Mesendoderm (in vitro differentiated cells): ENCODE measurements around the gene KYNU. TPM values are rescaled to one million over a fixed set of nuclear protein-coding genes. Genes with fewer than 3 reads are reported as not detected.

Experiments
- DNase-seq: peaks from one replicate; pipeline ENCODE4 v3.0.0; 2013
- H2AK5ac ChIP-seq: 2 replicates; pipeline ENCODE4 v1.6.1; 2013; ENCODE audit warnings: low read length, inconsistent platforms
- H2BK120ac ChIP-seq: 2 replicates; pipeline ENCODE4 v1.6.1; 2013; ENCODE audit warnings: low read depth, mild to moderate bottlenecking, low read length, moderate library complexity, mixed read lengths
- H2BK15ac ChIP-seq: replicated peaks from 2 replicates; pipeline ENCODE4 v1.6.1; 2013; ENCODE audit warnings: low read depth, mild to moderate bottlenecking, moderate library complexity
- H2BK5ac ChIP-seq: 2 replicates; pipeline ENCODE4 v1.6.1; 2013; ENCODE audit warnings: low read length, inconsistent platforms
- H3K18ac ChIP-seq: 2 replicates; pipeline ENCODE4 v1.6.1; 2013; ENCODE audit warnings: mild to moderate bottlenecking, low read length, mixed read lengths
- H3K23ac ChIP-seq: one replicate; pipeline ENCODE4 v1.6.1; 2013; ENCODE audit warnings: low read length
- H3K27ac ChIP-seq: 2 replicates; pipeline ENCODE4 v1.5.1; 2013; ENCODE audit warnings: low read depth, mild to moderate bottlenecking, inconsistent platforms, low read length, moderate library complexity
- H3K27me3 ChIP-seq: 2 replicates; pipeline ENCODE4 v1.6.1; 2013; ENCODE audit warnings: low read length, control low read depth, mild to moderate bottlenecking, inconsistent platforms; ENCODE audit not compliant: insufficient read depth, poor library complexity
- H3K36me3 ChIP-seq: 2 replicates; pipeline ENCODE4 v1.6.1; 2013; ENCODE audit warnings: low read length, inconsistent platforms; ENCODE audit not compliant: control insufficient read depth, insufficient read depth
- H3K4ac ChIP-seq: one replicate; pipeline ENCODE4 v1.6.1; 2013; ENCODE audit warnings: low read depth, mild to moderate bottlenecking, low read length, moderate library complexity
- H3K4me1 ChIP-seq: 2 replicates; pipeline ENCODE4 v1.6.1; 2013; ENCODE audit warnings: low read depth, low read length, inconsistent platforms; ENCODE audit not compliant: control insufficient read depth
- H3K4me2 ChIP-seq: 2 replicates; pipeline ENCODE4 v1.6.1; 2013; ENCODE audit warnings: low read length
- H3K4me3 ChIP-seq: 2 replicates; pipeline ENCODE4 v1.5.1; 2013; ENCODE audit warnings: mild to moderate bottlenecking, low read length
- H3K56ac ChIP-seq: one replicate; pipeline ENCODE4 v1.6.1; 2013; ENCODE audit warnings: low read length
- H3K79me1 ChIP-seq: 2 replicates; pipeline ENCODE4 v1.6.1; 2013; ENCODE audit warnings: low read length, inconsistent platforms
- H3K79me2 ChIP-seq: 2 replicates; pipeline ENCODE4 v1.6.1; 2013; ENCODE audit warnings: mild to moderate bottlenecking, low read length; ENCODE audit not compliant: control insufficient read depth, insufficient read depth
- H3K9ac ChIP-seq: 2 replicates; pipeline ENCODE4 v1.6.1; 2013; ENCODE audit warnings: low read length, inconsistent platforms
- H4K5ac ChIP-seq: one replicate; pipeline ENCODE4 v1.6.1; 2013; ENCODE audit warnings: low read length
- H4K8ac ChIP-seq: one replicate; pipeline ENCODE4 v1.6.1; 2013; ENCODE audit warnings: low read depth, mild to moderate bottlenecking, control low read depth, low read length, moderate library complexity
- WGBS: extraction: QIAGEN DNeasy Blood & Tissue Kit; methylation state at CpG from one replicate; pipeline ENCODE4 v1.1.7; 2013; ENCODE audit warnings: low lambda C conversion rate, missing lambda C conversion rate; ENCODE audit not compliant: insufficient coverage; ENCODE audit errors: extremely low coverage; 5-methylcytosine and 5-hydroxymethylcytosine counted together
- polyA plus RNA-seq, 2 experiments: library from polyadenylated mRNA; stranded (reverse); fragments of 200-250 nt; gene quantifications; one replicate each; pipeline ENCODE4 v1.2.3, GENCODE V29; 2013

Gene KYNU
- 0.20 TPM for polyA plus RNA-seq (2013, experiment 1 of 2)
- polyA plus RNA-seq (2013, experiment 2 of 2), result 0.11 TPM

- no peak for DNase-seq
- no CpG with 5 or more reads among the region's 2 CpGs for WGBS
- no peaks in the 10 kb centered on the region for H3K79me1 ChIP-seq
- H3K4me1 ChIP-seq, result no peaks in the 10 kb centered on the region
- H4K8ac ChIP-seq, result no peak within 1 kb of the TSS
- no peak within 1 kb of the TSS for H4K5ac ChIP-seq
- no peak within 1 kb of the TSS for H2BK5ac ChIP-seq
- no peaks in the 10 kb centered on the region for H3K79me2 ChIP-seq
- H3K36me3 ChIP-seq, result no peaks in the 10 kb centered on the region
- no peak within 1 kb of the TSS for H2BK120ac ChIP-seq
- no peak within 1 kb of the TSS for H3K27ac ChIP-seq
- H3K4me2 ChIP-seq, result no peak within 1 kb of the TSS
- H3K23ac ChIP-seq, result no peak within 1 kb of the TSS
- H3K27me3 ChIP-seq, result no peaks in the 10 kb centered on the region
- no peak within 1 kb of the TSS for H3K18ac ChIP-seq
- H3K4me3 ChIP-seq, result no peak within 1 kb of the TSS
- H3K9ac ChIP-seq, result no peak within 1 kb of the TSS
- no peak within 1 kb of the TSS for H3K4ac ChIP-seq
- no peak within 1 kb of the TSS for H2BK15ac ChIP-seq
- H3K56ac ChIP-seq, result no peak within 1 kb of the TSS
- H2AK5ac ChIP-seq, result no peak within 1 kb of the TSS
Measured at GRCh38 chr2:142877216-142877838, at the start of gene KYNU. Gene KYNU (plus strand): TSS chr2:142877664. CDS start chr2:142885368, 7,704 bp downstream.

GRCh38 chr2:142834021-142834420, 43.4 kb upstream of the KYNU start:
- H2BK120ac ChIP-seq, result no peak overlapping the region
- no peaks in the 10 kb centered on the region for H3K36me3 ChIP-seq
- no peak overlapping the region for H3K4ac ChIP-seq
- no peaks in the 10 kb centered on the region for H3K4me1 ChIP-seq
- H3K4me3 ChIP-seq, result no peak overlapping the region
- no peak overlapping the region for H3K23ac ChIP-seq
- no peaks in the 10 kb centered on the region for H3K27me3 ChIP-seq
- H3K79me2 ChIP-seq, result no peaks in the 10 kb centered on the region
- H3K79me1 ChIP-seq, result no peaks in the 10 kb centered on the region
- no peak overlapping the region for H3K27ac ChIP-seq
- no peak for DNase-seq
- no peak overlapping the region for H3K4me2 ChIP-seq
- no peak overlapping the region for H2BK5ac ChIP-seq
- no peak overlapping the region for H2BK15ac ChIP-seq
- no peak overlapping the region for H2AK5ac ChIP-seq
- H3K9ac ChIP-seq, result no peak overlapping the region
- no CpG with 5 or more reads among the region's 1 CpG for WGBS
- no peak overlapping the region for H4K8ac ChIP-seq
- H3K18ac ChIP-seq, result no peak overlapping the region
- no peak overlapping the region for H3K56ac ChIP-seq
- no peak overlapping the region for H4K5ac ChIP-seq

GRCh38 chr2:142840436-142840835, 37.0 kb upstream of the KYNU start:
- H3K79me1 ChIP-seq, result no peaks in the 10 kb centered on the region
- no peak overlapping the region for H3K4me2 ChIP-seq
- H3K4ac ChIP-seq, result no peak overlapping the region
- H3K23ac ChIP-seq, result no peak overlapping the region
- no peak for DNase-seq
- no peak overlapping the region for H3K9ac ChIP-seq
- H3K4me1 ChIP-seq, result no peaks in the 10 kb centered on the region
- H2BK5ac ChIP-seq, result no peak overlapping the region
- no peaks in the 10 kb centered on the region for H3K27me3 ChIP-seq
- H3K56ac ChIP-seq, result no peak overlapping the region
- no peak overlapping the region for H4K5ac ChIP-seq
- H3K27ac ChIP-seq, result no peak overlapping the region
- H2AK5ac ChIP-seq, result no peak overlapping the region
- H2BK120ac ChIP-seq, result no peak overlapping the region
- H3K79me2 ChIP-seq, result no peaks in the 10 kb centered on the region
- no peak overlapping the region for H4K8ac ChIP-seq
- H3K18ac ChIP-seq, result no peak overlapping the region
- no peaks in the 10 kb centered on the region for H3K36me3 ChIP-seq
- no peak overlapping the region for H2BK15ac ChIP-seq
- H3K4me3 ChIP-seq, result no peak overlapping the region

- Histone ChIP-seq H3K79me1 (no peaks in the 10 kb centered on the region), H3K79me2 (no peaks in the 10 kb centered on the region), H3K18ac (no peak overlapping the region), H3K27me3 (no peaks in the 10 kb centered on the region), H3K4me2 (no peak overlapping the region), H2BK120ac (peak overlapping the region; percentile 61), H2BK15ac (no peak overlapping the region), H2AK5ac (no peak overlapping the region), H4K5ac (no peak overlapping the region), H3K4ac (no peak overlapping the region), H3K4me3 (no peak overlapping the region), H3K27ac (no peak overlapping the region), H4K8ac (no peak overlapping the region), H3K23ac (no peak overlapping the region), H3K9ac (no peak overlapping the region), H3K56ac (no peak overlapping the region), H2BK5ac (no peak overlapping the region), H3K4me1 (no peaks in the 10 kb centered on the region), H3K36me3 (no peaks in the 10 kb centered on the region)
- WGBS, result no CpG with 5 or more reads among the region's 2 CpGs
- no peak for DNase-seq
Measured at GRCh38 chr2:142841788-142842187, 35.7 kb upstream of the KYNU start.

- H3K56ac ChIP-seq, result no peak overlapping the region
- H4K8ac ChIP-seq, result no peak overlapping the region
- no peaks in the 10 kb centered on the region for H3K4me1 ChIP-seq
- no peaks in the 10 kb centered on the region for H3K79me1 ChIP-seq
- no peak overlapping the region for H3K4me3 ChIP-seq
- no CpG with 5 or more reads among the region's 1 CpG for WGBS
- no peak overlapping the region for H2AK5ac ChIP-seq
- H2BK15ac ChIP-seq, result no peak overlapping the region
- no peak overlapping the region for H2BK120ac ChIP-seq
- H2BK5ac ChIP-seq, result no peak overlapping the region
- no peak overlapping the region for H3K18ac ChIP-seq
- H4K5ac ChIP-seq, result no peak overlapping the region
- DNase-seq, result no peak
- no peak overlapping the region for H3K4me2 ChIP-seq
- H3K79me2 ChIP-seq, result no peaks in the 10 kb centered on the region
- no peak overlapping the region for H3K27ac ChIP-seq
- H3K27me3 ChIP-seq, result no peaks in the 10 kb centered on the region
- no peaks in the 10 kb centered on the region for H3K36me3 ChIP-seq
- no peak overlapping the region for H3K9ac ChIP-seq
- no peak overlapping the region for H3K4ac ChIP-seq
- H3K23ac ChIP-seq, result no peak overlapping the region
Measured at GRCh38 chr2:142842369-142842768, 35.1 kb upstream of the KYNU start.

GRCh38 chr2:142843731-142844130, 33.7 kb upstream of the KYNU start:
- H3K4ac ChIP-seq, result no peak overlapping the region
- H3K4me1 ChIP-seq, result no peaks in the 10 kb centered on the region
- H2BK5ac ChIP-seq, result no peak overlapping the region
- no peak overlapping the region for H4K8ac ChIP-seq
- H2BK120ac ChIP-seq, result no peak overlapping the region
- no peak overlapping the region for H4K5ac ChIP-seq
- no peak overlapping the region for H3K18ac ChIP-seq
- H2AK5ac ChIP-seq, result no peak overlapping the region
- H2BK15ac ChIP-seq, result no peak overlapping the region
- H3K27ac ChIP-seq, result no peak overlapping the region
- no peaks in the 10 kb centered on the region for H3K79me2 ChIP-seq
- H3K9ac ChIP-seq, result no peak overlapping the region
- H3K23ac ChIP-seq, result no peak overlapping the region
- no peaks in the 10 kb centered on the region for H3K79me1 ChIP-seq
- DNase-seq, result peak; percentile 85
- H3K36me3 ChIP-seq, result no peaks in the 10 kb centered on the region
- no CpG with 5 or more reads among the region's 2 CpGs for whole genome bisulfite sequencing
- no peak overlapping the region for H3K56ac ChIP-seq
- H3K27me3 ChIP-seq, result no peaks in the 10 kb centered on the region
- H3K4me3 ChIP-seq, result no peak overlapping the region
- H3K4me2 ChIP-seq, result no peak overlapping the region
